Measurements from ENCODE around the gene CAV1.
"Not testable (repeated sequence)": the region's sequence is repeated elsewhere in the genome, so short reads cannot be mapped to it uniquely, and the experiment has no call there.

Gene CAV1

DNA sequence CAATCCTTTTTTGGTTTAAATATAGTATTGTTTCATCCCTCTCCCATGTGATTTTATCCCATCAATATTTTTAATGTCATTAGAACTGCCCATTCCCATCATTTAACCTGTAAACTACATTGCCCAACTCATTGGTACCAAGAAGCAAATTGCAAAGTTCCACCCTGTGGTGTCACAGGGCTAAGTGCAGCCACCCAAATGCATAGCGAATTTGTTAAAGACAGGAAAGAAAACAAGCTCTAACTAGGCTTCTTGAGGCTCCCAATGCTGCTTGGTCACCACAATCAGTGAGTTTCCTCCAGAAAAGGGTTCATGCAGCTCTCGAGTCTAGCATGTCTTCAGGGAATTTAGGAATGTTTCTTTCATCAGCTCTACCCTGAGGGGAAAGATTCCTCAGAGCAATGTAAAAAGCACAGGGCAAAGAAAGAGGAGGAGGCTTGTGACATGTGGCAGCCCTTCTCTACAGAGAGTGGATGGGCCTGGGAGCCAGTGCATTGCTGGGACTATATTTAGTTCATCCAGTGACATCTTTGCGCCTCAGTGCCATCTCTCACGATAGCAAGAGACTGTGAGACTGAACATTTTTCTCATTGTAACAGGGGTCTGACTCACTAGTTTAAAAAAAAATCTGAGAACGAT is 58.1 kb downstream of the CAV1 start:
- no peak for DNase-seq (ENCODE audit: low read depth in 2 of 2)

DNA sequence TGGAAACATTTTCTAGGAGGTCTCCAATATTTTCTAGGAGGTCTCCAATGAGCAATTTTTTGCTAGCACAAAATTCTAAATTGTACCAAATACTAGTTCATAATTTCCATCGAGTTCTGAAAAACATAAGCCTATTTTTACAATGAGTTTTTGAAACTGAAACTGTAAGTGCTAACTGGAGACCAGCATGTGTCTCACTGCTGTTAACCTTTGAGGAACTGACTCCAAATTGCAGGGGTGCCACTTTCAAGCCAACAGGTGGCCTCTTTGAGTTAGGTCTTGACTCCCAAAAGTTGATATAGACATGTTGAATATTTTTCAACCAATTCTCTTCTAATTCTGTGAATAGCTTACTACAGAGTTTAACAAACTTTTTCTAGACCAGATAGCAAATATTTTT is 58.8 kb downstream of the CAV1 start:
- peak in 1 of 2 donors; percentile 12 for DNase-seq (ENCODE audit: low read depth in 2 of 2)

DNA sequence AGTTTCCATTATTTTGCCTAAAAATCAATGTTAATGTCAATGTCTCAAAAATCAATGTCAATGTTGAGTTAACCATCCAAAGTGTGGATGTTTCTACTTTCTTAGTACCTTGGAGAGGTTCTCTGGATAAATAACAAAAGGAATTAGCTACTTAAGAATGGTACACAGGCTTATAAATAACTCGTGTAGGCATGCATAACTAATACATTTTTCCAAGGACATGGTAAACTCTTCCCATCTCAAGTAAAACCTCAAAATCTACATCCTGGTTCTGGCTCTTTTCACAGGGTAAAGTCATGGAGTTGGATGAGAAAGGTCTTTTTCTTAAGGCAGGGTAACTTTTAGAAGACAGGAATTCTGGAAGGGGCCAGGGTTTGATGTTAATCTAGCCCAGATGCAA is 59.9 kb downstream of the CAV1 start:
- DNase-seq (ENCODE audit: low read depth in 2 of 2), result no peak

DNA sequence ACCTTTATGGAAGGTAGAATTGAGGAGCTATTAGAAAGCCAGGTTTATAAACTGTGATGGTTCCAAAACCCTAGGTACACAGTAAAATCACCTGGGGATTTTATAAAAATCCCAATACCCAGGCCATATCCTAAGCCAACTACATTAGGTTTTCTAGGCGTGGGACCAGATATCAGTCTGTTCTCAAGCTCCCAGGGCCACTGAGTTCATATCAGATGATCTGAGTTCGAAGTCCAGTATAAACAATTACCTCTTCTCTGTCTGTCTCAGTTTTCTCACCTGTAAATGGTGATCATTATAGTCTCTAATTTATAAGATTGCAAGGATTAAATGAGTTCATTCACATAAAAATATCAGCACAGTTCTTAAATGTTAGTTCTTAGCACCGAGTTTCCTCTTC is 60.6 kb downstream of the CAV1 start:
- DNase-seq (ENCODE audit: low read depth in 2 of 2), result no peak

DNA sequence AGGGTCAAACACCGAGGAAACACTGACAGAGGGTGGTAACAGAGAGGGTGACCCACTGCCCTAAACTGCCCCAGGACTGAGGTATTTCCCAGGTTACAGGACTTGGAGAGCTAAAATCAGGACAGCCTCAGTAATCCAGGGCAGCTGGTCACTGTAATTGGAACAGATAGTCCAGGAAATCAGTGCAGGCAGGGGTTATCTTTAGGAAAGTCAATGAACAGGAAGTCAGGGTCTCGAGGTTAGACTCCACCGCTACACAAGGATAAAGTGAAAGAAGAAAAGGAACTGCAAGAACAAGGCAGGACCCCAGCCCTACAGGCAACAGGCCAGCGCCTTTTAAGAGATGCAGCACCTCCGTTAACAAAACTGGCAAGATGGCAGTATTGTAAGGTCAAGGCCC is 61.1 kb downstream of the CAV1 start:
- DNase-seq (ENCODE audit: low read depth in 2 of 2), result no peak

DNA sequence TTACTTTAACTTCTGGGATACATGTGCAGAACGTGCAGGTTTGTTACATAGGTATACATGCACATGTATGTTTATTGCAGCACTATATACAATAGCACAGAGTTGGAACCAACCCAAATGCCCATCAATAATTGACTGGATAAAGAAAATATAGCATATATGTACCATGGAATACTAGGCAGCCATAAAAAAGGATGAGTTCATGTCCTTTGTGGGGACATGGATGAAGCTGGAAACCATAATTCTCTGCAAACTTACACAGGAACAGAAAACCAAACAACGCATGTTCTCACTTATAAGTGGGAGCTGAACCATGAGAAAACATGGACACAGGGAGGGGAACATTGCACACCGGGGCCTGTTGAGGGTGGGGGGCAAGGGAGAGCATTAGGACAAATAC is 62.4 kb downstream of the CAV1 start:
- not testable (repeated sequence) for DNase-seq (ENCODE audit: low read depth in 2 of 2)

DNA sequence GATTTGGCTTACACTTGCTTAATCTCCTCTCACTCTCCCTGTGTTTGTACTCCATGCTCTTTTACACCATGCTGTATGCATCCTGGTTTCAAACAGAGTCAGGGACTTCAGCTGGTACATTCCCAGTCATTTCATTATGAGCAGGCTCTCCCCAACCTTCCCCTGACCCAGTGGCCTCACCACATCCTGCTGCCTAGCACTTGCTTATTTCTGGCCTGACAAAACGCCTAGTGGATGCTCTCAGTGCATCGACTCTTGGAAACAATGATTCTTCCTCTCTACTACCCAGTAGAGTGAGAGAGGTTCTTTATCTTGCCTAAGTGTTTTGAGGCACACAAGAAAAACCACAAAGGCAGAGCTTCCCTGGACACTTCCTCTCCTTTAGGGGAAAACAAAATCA is 63.4 kb downstream of the CAV1 start:
- peak; percentile 9 to 42 for DNase-seq (ENCODE audit: low read depth in 2 of 2)

DNA sequence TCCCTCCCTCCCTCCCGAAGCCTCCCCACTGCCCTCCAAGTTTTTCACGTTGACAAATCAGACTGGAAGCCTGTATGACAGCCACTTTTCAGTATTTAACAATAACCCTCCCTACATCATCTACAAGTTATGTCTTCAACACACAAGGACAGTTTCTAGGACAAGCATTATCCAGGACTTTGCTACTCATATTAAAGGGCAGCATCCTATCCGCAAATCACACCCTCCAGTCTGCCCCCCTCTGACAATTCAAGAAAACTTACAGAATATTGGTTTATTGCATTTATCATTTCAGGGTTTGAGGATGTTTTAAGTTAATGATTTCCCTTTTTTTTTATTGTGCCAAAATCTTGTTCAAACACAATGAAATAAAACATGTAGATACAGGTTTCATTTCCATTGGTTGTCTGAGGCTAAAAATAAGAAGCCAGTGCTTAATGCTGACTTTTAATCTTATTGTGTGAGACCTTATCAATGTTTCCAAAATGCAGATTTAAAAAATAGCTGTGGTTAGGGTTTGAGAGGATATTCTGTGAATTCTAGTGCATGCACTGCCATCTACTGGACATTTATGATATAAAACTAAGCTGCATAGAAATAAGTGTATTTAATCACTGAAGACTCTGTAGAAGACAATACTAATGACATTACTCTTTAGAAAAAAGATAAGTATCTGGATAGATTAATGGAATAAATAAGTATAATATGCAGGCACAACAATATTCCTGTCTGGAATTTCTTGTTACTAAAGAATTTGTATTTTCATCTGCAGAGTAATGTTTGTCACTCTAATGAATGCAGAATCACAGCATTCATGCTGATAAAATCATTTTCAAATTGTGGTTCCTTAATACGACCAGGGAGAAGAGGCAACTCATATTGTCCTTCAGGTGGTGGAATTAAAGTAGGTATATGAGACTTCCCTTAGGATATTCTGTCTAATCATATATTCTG is 64.1 kb downstream of the CAV1 start:
- no peak for DNase-seq (ENCODE audit: low read depth in 2 of 2)

DNA sequence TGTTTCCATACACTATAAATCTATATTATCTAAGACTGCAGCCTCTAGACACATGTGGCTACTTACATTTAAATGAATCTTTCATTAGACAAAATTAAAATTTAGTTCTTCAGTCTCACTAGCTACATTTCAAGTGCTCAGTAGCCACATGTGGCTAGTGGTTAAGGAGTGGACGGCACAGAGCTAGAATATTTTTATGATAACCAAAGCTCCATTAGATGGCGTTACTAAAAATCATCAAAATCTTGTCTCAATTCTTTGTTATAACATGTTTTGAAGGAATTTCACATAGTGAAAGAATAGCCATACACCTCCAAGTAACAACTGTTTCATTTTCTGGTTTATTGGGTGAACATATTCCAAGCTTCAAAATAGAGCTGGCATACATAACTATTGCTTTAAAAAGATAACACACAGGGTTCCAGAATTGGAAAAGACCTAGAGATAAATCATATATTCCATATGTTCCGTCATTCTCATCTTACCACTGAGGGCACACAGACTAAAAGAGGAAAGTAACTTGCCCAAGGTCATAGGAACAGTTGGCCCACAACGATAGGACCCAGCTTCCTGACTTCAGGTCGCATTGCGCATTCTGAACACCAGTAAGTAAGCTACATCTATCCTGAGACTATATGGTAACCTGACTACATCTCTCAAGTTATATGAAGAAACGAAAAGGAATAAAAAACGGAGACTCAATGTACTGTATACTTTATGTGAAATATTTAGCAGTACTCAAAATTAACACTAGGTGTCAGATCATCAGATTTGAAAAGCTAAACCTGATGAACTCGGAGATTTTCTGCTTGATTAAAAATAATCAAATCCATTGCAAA is 66.6 kb downstream of the CAV1 start:
- DNase-seq (ENCODE audit: low read depth in 2 of 2), result no peak

DNA sequence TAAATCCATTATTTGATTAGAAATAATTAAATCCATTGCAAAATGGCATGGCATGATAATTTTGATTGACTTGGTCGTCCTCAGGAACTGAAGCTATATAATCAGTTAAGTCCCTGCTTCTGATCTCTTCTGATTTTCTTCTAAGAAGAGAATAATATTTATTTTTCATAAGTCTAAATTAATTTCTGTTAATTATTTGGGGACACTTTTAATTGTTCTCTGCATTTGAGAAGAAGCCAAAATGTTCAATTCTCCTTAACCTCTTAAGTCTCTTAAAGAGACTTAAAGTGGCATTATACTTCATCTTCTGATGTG is 67.2 kb downstream of the CAV1 start:
- no peak for DNase-seq (ENCODE audit: low read depth in 2 of 2)

DNA sequence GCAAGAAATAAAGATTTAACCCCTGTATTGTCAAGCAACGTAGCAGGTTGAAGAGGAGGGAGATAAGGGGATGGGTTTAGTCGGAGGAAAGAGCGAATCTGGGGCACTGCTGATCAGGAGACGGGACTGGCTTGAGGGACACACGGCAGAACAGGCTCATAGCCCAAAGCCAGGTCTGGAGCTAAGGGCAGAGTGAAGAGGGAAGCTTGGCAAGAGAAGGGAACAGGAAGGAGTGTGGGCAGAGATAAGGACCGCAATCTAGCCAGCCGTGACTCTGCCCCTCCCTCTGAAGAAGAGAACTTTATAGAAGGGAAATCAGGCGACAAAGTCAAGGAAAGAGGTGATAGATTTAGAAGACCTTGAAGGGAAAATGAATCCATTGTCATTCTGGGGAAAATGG is 67.6 kb downstream of the CAV1 start:
- no peak for DNase-seq (ENCODE audit: low read depth in 2 of 2)

DNA sequence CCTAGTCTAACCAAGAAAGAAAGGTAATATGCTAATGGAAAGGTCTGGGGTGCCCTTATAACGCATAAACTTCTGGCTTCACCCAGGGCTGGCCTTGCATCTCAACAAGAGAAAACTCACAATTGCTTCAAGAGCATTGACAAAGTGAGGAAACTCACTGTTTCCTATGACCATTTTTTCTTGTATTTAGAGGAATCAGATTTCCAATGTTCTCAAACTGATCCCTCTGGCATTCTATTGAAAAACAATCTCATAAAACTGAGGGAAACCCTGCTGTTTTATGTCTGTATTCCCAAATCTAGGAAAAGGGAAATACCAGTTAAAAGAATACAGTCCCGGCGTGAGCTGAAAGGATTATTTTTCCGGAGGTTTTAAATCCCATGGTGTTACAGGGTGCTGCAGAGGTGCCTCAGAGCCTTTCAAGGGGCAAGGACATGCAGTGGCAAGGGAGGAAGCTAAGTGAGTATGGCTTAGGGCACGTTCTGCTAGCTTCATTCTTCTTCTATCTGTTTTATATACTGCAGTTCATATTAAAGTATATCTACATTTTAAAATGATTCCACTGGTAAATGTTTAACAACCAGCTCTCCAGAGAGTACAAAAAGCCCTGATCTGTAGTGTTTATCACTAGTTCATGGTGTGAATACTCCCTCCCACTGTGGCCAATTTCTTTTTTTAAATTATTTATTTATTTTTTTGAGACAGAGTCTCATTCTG is 68.7 kb downstream of the CAV1 start:
- no peak for DNase-seq (ENCODE audit: low read depth in 2 of 2)

DNA sequence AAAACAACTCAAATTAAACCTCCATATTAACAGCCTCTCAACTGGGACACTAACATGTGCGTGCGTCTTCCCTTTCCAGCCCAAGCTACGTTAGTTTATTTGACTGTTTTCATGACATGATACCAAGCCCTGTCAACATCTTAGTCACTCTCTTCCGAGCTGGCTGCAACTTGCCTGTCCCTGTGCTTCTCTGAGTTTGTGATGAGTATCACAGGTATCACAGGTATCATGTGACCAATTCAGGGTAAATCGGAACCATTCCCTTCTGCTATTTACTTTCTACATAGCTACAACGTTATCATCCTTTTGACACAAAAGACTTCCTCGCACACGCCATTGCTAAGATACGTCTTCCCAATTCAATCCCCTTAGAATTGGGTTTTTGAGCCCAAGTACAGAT is 70.2 kb downstream of the CAV1 start:
- no peak for DNase-seq (ENCODE audit: low read depth in 2 of 2)

DNA sequence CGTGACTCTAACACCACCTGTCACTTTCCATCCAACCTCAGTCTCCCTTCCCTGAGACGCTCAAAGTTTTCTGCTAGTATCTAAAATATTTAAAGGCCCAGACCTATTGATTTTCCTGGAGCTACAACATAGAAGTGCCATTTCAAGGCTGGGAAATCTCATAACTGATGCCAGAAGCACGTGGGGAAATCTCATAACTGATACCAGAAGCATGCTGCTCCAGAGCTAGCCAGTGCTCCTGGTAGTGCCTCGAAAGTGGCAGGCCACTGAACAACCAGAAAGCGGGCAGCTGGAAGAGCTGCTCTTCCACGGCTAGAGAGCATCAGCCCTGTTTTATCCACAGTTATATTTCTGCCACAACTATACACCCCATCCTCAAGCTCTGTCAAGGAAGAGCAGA is 72.5 kb downstream of the CAV1 start:
- DNase-seq (ENCODE audit: low read depth in 2 of 2), result no peak

DNA sequence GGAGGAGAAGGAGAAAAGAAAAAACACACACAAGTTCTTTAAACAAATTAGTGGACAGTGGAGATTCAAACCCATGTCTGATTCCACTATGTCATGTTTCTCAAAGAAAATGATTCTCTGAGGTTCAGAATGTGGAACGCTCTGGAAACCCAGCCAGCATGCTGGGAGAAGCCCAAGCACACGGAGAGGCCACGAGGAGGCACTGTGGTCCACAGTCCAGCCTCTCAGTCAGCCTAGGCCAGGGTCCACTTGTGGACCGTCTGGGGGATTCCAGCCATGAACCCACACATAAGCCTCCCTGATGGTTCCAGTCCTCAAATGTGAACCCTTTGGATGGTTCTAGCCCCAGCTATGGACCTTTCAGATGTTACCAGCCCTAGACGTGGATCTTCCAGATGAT is 73.4 kb downstream of the CAV1 start:
- no peak for DNase-seq (ENCODE audit: low read depth in 2 of 2)

DNA sequence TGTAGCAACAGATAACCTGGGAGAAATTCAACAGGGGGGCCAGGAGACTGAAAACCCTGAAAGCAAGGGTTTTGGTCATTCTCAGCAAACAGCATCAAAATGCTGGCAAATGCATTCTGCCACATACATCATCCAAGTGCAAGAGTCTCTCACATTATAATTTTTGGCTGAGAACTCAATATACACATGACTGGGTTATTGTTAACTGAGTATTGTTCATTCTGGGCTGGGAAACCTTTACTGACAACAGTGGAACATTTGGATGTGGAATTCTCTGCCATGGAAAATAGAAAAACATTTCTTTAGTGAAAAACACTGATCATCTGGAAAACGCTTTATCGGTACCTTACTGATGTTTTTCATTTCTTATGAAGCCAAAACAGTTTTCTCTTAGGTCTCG is 74.0 kb downstream of the CAV1 start:
- no peak for DNase-seq (ENCODE audit: low read depth in 2 of 2)

DNA sequence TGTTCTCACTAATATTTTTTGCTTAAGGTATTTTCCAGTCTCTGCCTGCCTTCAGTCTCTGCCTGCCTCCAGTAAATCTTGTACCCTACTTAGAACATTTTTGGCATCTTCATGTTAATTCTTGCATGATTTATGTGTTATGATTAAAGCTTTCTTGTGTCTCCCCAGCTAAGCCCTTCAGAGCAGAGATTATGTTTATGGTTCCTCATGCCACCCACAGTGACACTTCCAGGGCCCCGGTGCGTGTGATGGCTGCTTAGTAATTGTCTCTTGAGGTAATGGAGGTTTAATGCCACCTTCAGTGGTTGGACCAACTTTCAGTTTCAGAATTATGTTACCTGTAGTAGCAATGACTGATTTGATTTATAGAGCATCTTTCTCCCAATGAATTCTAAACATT is 76.6 kb downstream of the CAV1 start:
- peak; percentile 17 to 28 for DNase-seq (ENCODE audit: low read depth in 2 of 2)

DNA sequence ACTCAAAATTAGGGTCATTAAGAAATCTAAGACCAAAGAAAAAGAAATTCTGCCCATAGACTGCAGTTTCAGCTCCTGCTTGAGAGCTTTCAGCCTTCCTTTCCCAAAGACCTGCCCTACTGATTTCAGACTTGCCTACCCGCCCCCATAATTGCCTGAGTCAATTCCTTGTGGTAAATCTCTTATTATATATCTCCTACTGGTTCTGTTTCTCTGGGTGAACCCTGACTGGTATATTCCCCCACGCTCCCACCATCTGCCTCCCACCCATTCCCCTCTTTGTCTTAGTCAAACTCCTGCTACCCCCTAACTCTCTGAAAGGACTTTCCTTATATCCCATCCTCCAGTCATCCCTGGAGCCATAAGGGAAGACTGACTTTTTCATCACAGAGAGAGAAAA is 82.5 kb downstream of the CAV1 start:
- DNase-seq (ENCODE audit: low read depth in 2 of 2), result no peak

DNA sequence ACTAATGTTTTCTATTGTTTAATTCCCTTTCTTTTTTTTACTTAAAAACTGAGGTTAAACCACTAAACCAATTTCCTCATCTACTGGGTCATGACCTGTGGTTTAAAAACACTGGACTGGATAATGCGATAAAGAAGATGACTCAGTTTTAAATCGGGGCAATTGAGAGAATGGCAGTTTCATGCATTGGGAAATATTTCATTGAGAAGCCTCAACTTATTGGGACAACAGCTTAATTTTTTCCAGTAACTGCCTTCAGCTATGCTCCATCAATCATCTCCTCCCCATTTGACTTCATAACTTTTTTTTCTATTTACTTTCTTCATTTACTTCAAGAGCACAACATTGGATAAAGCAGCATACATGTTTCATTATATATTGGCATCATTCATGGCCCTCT is 85.4 kb downstream of the CAV1 start:
- no peak for DNase-seq (ENCODE audit: low read depth in 2 of 2)

DNA sequence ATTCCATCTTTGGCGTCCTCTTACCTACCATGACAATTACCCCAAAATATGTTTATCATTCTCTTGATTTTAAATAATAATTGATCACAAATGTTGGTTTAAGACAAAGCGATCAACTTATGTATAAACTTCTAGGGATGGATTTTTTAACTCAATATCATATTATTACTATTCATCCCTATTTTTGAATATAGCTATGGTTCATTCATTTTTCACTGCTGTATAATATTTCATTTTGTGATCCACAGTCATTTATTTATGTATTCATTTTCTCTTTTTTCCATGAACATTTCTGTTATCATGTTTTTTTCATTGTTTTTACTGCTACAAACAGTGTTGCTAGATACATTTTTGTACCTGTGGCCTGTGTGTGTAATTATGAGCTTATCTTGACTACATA is 85.9 kb downstream of the CAV1 start:
- no peak for DNase-seq (ENCODE audit: low read depth in 2 of 2)

Data from stimulated activated CD8-positive, alpha-beta memory T cell treated with anti-CD3 and anti-CD28 coated beads, Interleukin-15, amount 100 ng/mL, for 48 hours (primary cell).